SH-SY5Y (cell line): ENCODE results near the gene ABHD1.

Experiments used
- GATA2 ChIP-seq: IDR thresholded peaks from 2 replicates; pipeline ENCODE4 v1.6.1; 2011; ENCODE audit warnings: mild to moderate bottlenecking, low read depth, low read length
- GATA3 ChIP-seq: IDR thresholded peaks from 2 replicates; pipeline ENCODE4 v1.6.1; 2011; ENCODE audit warnings: low read depth, mild to moderate bottlenecking, low read length, moderate library complexity

- TF ChIP-seq GATA3 (no peak), GATA2 (no peak)
Observed at GRCh38 chr2:27159271-27159670, 35.7 kb downstream of the ABHD1 start.
